ENCODE data around the gene GSDMA.

- TF ChIP-seq CTCF (IDR thresholded peaks at IDR 0.05) (no peak), POLR2A (IDR thresholded peaks at IDR 0.05) (no peak)
These were observed 23.0 kb upstream of the GSDMA start for GRCh38 chr17:39939588-39940419.
